ENCODE measurements around the gene MMP2. TPM values are rescaled to one million over a fixed set of nuclear protein-coding genes. Genes with fewer than 3 reads are reported as not detected.

MMP2 gene
- total RNA-seq, 6 donors from 2014 or later, result 45.7 to 265 (median 143) TPM

DNA sequence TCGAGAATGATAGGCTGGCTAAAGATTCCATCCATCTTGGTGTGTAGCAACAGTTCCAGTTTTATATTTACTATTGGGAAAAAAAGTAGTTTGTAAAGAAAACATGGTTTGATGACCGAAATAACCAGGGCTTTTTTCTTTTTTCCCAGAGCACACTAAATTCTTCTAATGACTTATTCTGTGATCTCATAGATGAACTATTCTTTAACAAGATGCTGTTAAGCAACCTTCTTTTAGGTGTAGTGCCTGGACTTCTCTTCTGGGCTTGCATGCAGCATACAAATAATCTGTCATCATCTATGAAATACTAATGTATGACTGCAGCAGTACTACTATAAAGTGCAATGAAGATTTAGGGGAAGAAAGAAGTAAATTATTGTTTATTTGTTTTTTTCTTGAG is 76.4 kb downstream of the MMP2 start:
- no peak for DNase-seq
- peaks cover 0 to 12% (median 5%) of the 10 kb centered on the region in 4 donors for H3K4me1 ChIP-seq
- H3K27me3 ChIP-seq, result no peaks in the 10 kb centered on the region
- H3K9me3 ChIP-seq, result no peaks in the 10 kb centered on the region
- H3K27ac ChIP-seq, result no peak overlapping the region
- WGBS, 2 donors, result 66 to 87% methylated on average over 2 of the region's 2 CpGs
- H3K4me3 ChIP-seq, result no peak overlapping the region
- ATAC-seq (ENCODE audit: low FRiP score in 2 of 2), result no peak
- no peak for TF ChIP-seq CTCF (IDR thresholded peaks at IDR 0.05)
- TF ChIP-seq EP300 (IDR thresholded peaks at IDR 0.05), result no peak
- H3K36me3 ChIP-seq, result no peaks in the 10 kb centered on the region

Other genes with a start within 250 kb of the MMP2 start
- gene IRX6, start 155.0 kb upstream of the MMP2 start, total RNA-seq, result 10 to 100 TPM in 1 of 6 donors, 1 to 10 TPM in 5; 2.1 to 10.3 (median 4.3) TPM
- 10 to 100 TPM; 14.4 to 33.9 (median 26.9) TPM for gene LPCAT2, start 29.9 kb downstream of the MMP2 start, total RNA-seq
- gene CAPNS2, start 87.5 kb downstream of the MMP2 start, total RNA-seq, result 1 to 10 TPM in 4 of 6 donors, under 1 TPM in 1, not detected in 1; 0.72 to 3.1 (median 2.1) TPM
- gene SLC6A2, start 176.8 kb downstream of the MMP2 start, total RNA-seq, result under 1 TPM in 1 of 6 donors, not detected in 5; 0.20 TPM